ENCODE data around the gene TRAK2. TPM values are rescaled to one million over a fixed set of nuclear protein-coding genes. Genes with fewer than 3 reads are reported as not detected.
A peak's percentile ranks its signal among the peaks of the same experiment; 100 is the strongest.

Gene TRAK2
- total RNA-seq, 1 experiment from 2014 or later, result 9.4 TPM

- intact Hi-C loops (cut with micrococcal nuclease), result loop anchor here (1.0 to 5.0 kb wide), 4 partner anchors 15 to 215 kb away; no protein-coding TSS in a partner anchor
- Histone ChIP-seq H3K4me1 (ENCODE audit: insufficient read depth, low read length) (peaks cover 23% of the 10 kb centered on the region), H3F3A (ENCODE audit: low read length, unreplicated experiment) (no peaks in the 10 kb centered on the region), H3K36me3 (ENCODE audit: low read depth, low read length) (no peaks in the 10 kb centered on the region; the same call in 1 of the 2 replicates), H3K27ac (ENCODE audit: low read length) (peak overlapping the region; percentile 21), H3K9me2 (replicated peaks; ENCODE audit: low read length) (no peaks in the 10 kb centered on the region), H2AFZ (ENCODE audit: low read length) (peak overlapping the region; percentile 77), H3K9ac (ENCODE audit: low read length) (peak overlapping the region; percentile 77), H3K4me3 (ENCODE audit: low read length) (peak overlapping the region; percentile 88), H3K4me2 (ENCODE audit: low read length) (peak overlapping the region; percentile 84), H3K9me3 (ENCODE audit: low read length) (no peaks in the 10 kb centered on the region), H3K79me2 (ENCODE audit: low read length) (peaks cover 46% of the 10 kb centered on the region), H4K20me1 (ENCODE audit: low read length) (no peaks in the 10 kb centered on the region), H3K27me3 (ENCODE audit: low read length) (no peaks in the 10 kb centered on the region)
- no peak for TF ChIP-seq EZH2phosphoT487 (IDR thresholded peaks at IDR 0.05; ENCODE audit: borderline replicate concordance, low read length)
- no peak for TF ChIP-seq EZH2 (IDR thresholded peaks at IDR 0.05; ENCODE audit: low read length, unreplicated experiment)
- no peak for TF ChIP-seq CTCF (conservative IDR thresholded peaks at IDR 0.05; ENCODE audit: low read depth, low read length)
- ChIA-PET POLR2A (ENCODE audit: unreplicated experiment) (interaction anchor here (0.5 to 0.8 kb wide), 3 partner anchors 16 to 330 kb away, joined by 4 to 14 read pairs (median 14); partner anchors contain the start of gene ALS2), CTCF (interaction anchor here (0.6 kb wide), 2 partner anchors 62 to 188 kb away, joined by 9 to 10 read pairs; no protein-coding TSS in a partner anchor)
- peak; percentile 11 for ATAC-seq
- peak; percentile 8 for DNase-seq
- no TSS peak for BruUV-seq (replicated peaks)
These were observed 335 bp downstream of the TRAK2 start for GRCh38 chr2:201450954-201451291.

GRCh38 chr2:201448701-201449100, 2.6 kb downstream of the TRAK2 start:
- Histone ChIP-seq H3F3A (ENCODE audit: low read length, unreplicated experiment) (no peaks in the 10 kb centered on the region), H3K27ac (ENCODE audit: low read length) (peak overlapping the region; percentile 40), H3K27me3 (ENCODE audit: low read length) (no peaks in the 10 kb centered on the region), H3K4me3 (ENCODE audit: low read length) (no peak overlapping the region), H3K36me3 (ENCODE audit: low read depth, low read length) (no peaks in the 10 kb centered on the region; the same call in 1 of the 2 replicates), H3K4me2 (ENCODE audit: low read length) (peak overlapping the region; percentile 47), H3K4me1 (ENCODE audit: insufficient read depth, low read length) (peaks cover 23% of the 10 kb centered on the region), H3K9ac (ENCODE audit: low read length) (no peak overlapping the region), H2AFZ (ENCODE audit: low read length) (no peak overlapping the region), H3K9me3 (ENCODE audit: low read length) (no peaks in the 10 kb centered on the region), H3K9me2 (replicated peaks; ENCODE audit: low read length) (no peaks in the 10 kb centered on the region), H4K20me1 (ENCODE audit: low read length) (no peaks in the 10 kb centered on the region), H3K79me2 (ENCODE audit: low read length) (peaks cover 48% of the 10 kb centered on the region)
- BruUV-seq (replicated peaks), result no TSS peak
- POLR2A ChIA-PET (ENCODE audit: unreplicated experiment), result no interaction called here
- intact Hi-C loops (cut with micrococcal nuclease), result no loop called here
- DNase-seq, result peak; percentile 84
- peak; percentile 23 for ATAC-seq
- CTCF ChIA-PET, result no interaction called here
- TF ChIP-seq CTCF (conservative IDR thresholded peaks at IDR 0.05; ENCODE audit: low read depth, low read length) (no peak), EZH2phosphoT487 (IDR thresholded peaks at IDR 0.05; ENCODE audit: borderline replicate concordance, low read length) (no peak), EZH2 (IDR thresholded peaks at IDR 0.05; ENCODE audit: low read length, unreplicated experiment) (no peak)

GRCh38 chr2:201448061-201448460, 3.2 kb downstream of the TRAK2 start:
- no peaks in the 10 kb centered on the region for H3K9me3 ChIP-seq (ENCODE audit: low read length)
- no peaks in the 10 kb centered on the region for H3K9me2 ChIP-seq (replicated peaks; ENCODE audit: low read length)
- DNase-seq (no peak), ATAC-seq (no peak)
- CTCF ChIA-PET, result no interaction called here
- no peaks in the 10 kb centered on the region; the same call in 1 of the 2 replicates for H3K36me3 ChIP-seq (ENCODE audit: low read depth, low read length)
- peak overlapping the region; percentile 47 for H3K4me2 ChIP-seq (ENCODE audit: low read length)
- H3F3A ChIP-seq (ENCODE audit: low read length, unreplicated experiment), result no peaks in the 10 kb centered on the region
- no peaks in the 10 kb centered on the region for H3K27me3 ChIP-seq (ENCODE audit: low read length)
- H3K27ac ChIP-seq (ENCODE audit: low read length), result no peak overlapping the region
- intact Hi-C loops (cut with micrococcal nuclease), result no loop called here
- no peak overlapping the region for H3K9ac ChIP-seq (ENCODE audit: low read length)
- no TSS peak for BruUV-seq (replicated peaks)
- TF ChIP-seq EZH2 (IDR thresholded peaks at IDR 0.05; ENCODE audit: low read length, unreplicated experiment), result no peak
- TF ChIP-seq CTCF (conservative IDR thresholded peaks at IDR 0.05; ENCODE audit: low read depth, low read length), result no peak
- no peak for TF ChIP-seq EZH2phosphoT487 (IDR thresholded peaks at IDR 0.05; ENCODE audit: borderline replicate concordance, low read length)
- no peak overlapping the region for H3K4me3 ChIP-seq (ENCODE audit: low read length)
- POLR2A ChIA-PET (ENCODE audit: unreplicated experiment), result no interaction called here
- H3K4me1 ChIP-seq (ENCODE audit: insufficient read depth, low read length), result peaks cover 23% of the 10 kb centered on the region
- no peak overlapping the region for H2AFZ ChIP-seq (ENCODE audit: low read length)
- H4K20me1 ChIP-seq (ENCODE audit: low read length), result no peaks in the 10 kb centered on the region
- H3K79me2 ChIP-seq (ENCODE audit: low read length), result peaks cover 48% of the 10 kb centered on the region
